ENCODE measurements around the gene TXNDC12.

TXNDC12 gene

DNA sequence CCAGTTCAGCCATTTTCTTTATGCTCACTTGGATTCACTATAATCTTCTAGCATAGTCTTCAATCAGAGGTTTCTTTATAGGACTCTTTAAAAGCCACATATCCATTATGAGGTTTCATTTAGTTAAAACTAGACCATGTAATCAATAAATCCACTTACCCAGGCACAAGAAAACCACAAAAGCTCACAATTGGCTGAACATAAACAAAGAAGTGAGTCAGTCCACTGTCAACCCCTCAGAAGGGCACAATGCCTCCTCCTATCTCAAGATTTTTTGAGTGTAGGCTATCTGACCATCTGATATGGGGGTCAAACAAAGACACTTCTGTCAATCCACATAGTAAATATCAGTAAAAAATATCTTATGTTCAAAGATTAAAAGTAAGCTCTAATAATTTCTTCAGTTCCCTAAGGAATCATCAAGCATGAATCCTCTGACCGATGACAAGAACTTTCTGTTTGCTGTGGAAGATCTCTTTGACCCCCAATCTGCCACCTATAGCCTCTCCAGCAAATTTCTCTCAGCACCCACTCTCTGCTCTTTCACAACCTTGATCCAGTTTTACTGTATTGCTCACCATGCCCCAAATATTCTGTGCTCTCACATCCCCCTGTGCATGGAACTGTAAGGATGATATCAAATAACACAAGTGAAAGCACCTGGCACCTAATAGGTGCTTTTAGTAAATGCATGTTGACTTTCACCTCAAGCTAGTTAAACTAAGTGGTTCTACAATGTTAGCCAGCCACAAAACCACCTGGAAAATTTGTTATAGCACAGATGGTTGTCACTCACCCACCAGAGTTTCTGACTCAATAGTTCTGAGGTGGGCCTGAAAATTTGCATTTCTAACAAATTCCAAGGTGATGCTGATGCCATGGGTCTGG is 81.2 kb downstream of the TXNDC12 start:
- TF ChIP-seq, protein P1, sequence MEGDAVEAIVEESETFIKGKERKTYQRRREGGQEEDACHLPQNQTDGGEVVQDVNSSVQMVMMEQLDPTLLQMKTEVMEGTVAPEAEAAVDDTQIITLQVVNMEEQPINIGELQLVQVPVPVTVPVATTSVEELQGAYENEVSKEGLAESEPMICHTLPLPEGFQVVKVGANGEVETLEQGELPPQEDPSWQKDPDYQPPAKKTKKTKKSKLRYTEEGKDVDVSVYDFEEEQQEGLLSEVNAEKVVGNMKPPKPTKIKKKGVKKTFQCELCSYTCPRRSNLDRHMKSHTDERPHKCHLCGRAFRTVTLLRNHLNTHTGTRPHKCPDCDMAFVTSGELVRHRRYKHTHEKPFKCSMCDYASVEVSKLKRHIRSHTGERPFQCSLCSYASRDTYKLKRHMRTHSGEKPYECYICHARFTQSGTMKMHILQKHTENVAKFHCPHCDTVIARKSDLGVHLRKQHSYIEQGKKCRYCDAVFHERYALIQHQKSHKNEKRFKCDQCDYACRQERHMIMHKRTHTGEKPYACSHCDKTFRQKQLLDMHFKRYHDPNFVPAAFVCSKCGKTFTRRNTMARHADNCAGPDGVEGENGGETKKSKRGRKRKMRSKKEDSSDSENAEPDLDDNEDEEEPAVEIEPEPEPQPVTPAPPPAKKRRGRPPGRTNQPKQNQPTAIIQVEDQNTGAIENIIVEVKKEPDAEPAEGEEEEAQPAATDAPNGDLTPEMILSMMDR (IDR thresholded peaks at IDR 0.05; ENCODE audit: control extremely low read depth, extremely low read depth, low read depth, missing control alignments) = no peak
- ChIA-PET POLR2A (no interaction called here), CTCF (interaction anchor here (1.0 to 1.5 kb wide), 3 partner anchors 54 to 77 kb away, joined by 3 to 4 read pairs (median 3); no protein-coding TSS in a partner anchor)
- DNase-seq (ENCODE audit: extremely low spot score) = no peak
